Suprapubic skin (tissue), 3 donors: ENCODE data around the gene CALY.

Experiments
- CTCF ChIP-seq, 2 donors: fragments of 200-600 bp in 1 of 2; fragments of 450-650 bp in 1 of 2; sonication (generic) in 1 of 2; IDR thresholded peaks; one replicate each; pipeline ENCODE4 v1.5.1; 2016 to 2019; ENCODE audit warnings: antibody characterized with exemption in 2 of 2, mild to moderate bottlenecking in 1 of 2, moderate library complexity in 1 of 2
- EP300 ChIP-seq: sonication (generic); formaldehyde crosslinking; IDR thresholded peaks from one replicate; pipeline ENCODE4 v1.6.1; 2017; ENCODE audit warnings: antibody characterized with exemption

- TF ChIP-seq CTCF (IDR thresholded peaks at IDR 0.05) (no peak), EP300 (no peak)
Observed at GRCh38 chr10:133359554-133359971, 22.9 kb upstream of the CALY start.
